Stimulated activated memory B cell treated with anti-CD40 and anti-IgM and Interleukin-4, amounts not matched to agents 10 μg/mL and 1 μg/mL and 100 μg/mL, for 72 hours (primary cell): ENCODE measurements around the gene HDAC2.

ENCODE experiments used
- ATAC-seq: fragments of 150-1000 bp; cut with Tn5 transposase; 2 replicates; pipeline ENCODE4 v1.10.0; 2021
- H3K27ac Mint-ChIP-seq: one replicate; pipeline ENCODE4 v1.8.0; 2022; ENCODE audit warnings: mild to moderate bottlenecking, mixed read lengths
- H3K27me3 Mint-ChIP-seq: one replicate; pipeline ENCODE4 v1.8.0; 2022; ENCODE audit warnings: mixed read lengths
- H3K36me3 Mint-ChIP-seq: one replicate; pipeline ENCODE4 v1.8.0; 2022; ENCODE audit warnings: mixed read lengths
- H3K4me1 Mint-ChIP-seq: one replicate; pipeline ENCODE4 v1.8.0; 2022; ENCODE audit warnings: mixed read lengths
- H3K4me3 Mint-ChIP-seq: one replicate; pipeline ENCODE4 v1.8.0; 2022; ENCODE audit warnings: mild to moderate bottlenecking, moderate library complexity, mixed read lengths
- H3K9me3 Mint-ChIP-seq: one replicate; pipeline ENCODE4 v1.8.0; 2022; ENCODE audit warnings: mixed read lengths

Gene HDAC2

DNA sequence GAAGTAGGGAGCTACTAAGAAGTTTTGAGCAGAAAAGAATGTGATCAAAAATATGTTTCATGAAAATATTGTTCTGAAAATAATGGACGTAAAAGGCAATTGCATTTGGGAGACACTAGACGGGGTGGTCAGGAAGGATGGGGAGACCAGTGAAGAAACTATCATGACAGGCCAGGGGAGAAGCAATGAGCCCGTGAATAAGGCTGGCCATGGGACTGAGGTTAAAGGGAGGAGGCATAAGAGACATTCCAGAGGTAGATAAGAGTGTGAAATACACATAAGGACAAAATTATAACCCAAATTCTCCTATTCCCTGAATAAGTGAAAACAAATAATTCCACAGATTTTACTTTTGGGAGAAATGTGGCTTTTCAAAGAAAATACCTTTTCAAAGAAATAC, 62.1 kb downstream of the HDAC2 start:
- Mint-ChIP-seq H3K9me3 (no peaks in the 10 kb centered on the region), H3K4me3 (no peak overlapping the region), H3K4me1 (no peaks in the 10 kb centered on the region), H3K36me3 (no peaks in the 10 kb centered on the region), H3K27ac (no peak overlapping the region), H3K27me3 (no peaks in the 10 kb centered on the region)
- ATAC-seq = no peak

GRCh38 chr6:113907102-113907815, 63.7 kb downstream of the HDAC2 start:
- Mint-ChIP-seq H3K9me3 (no peaks in the 10 kb centered on the region), H3K4me1 (no peaks in the 10 kb centered on the region)

DNA sequence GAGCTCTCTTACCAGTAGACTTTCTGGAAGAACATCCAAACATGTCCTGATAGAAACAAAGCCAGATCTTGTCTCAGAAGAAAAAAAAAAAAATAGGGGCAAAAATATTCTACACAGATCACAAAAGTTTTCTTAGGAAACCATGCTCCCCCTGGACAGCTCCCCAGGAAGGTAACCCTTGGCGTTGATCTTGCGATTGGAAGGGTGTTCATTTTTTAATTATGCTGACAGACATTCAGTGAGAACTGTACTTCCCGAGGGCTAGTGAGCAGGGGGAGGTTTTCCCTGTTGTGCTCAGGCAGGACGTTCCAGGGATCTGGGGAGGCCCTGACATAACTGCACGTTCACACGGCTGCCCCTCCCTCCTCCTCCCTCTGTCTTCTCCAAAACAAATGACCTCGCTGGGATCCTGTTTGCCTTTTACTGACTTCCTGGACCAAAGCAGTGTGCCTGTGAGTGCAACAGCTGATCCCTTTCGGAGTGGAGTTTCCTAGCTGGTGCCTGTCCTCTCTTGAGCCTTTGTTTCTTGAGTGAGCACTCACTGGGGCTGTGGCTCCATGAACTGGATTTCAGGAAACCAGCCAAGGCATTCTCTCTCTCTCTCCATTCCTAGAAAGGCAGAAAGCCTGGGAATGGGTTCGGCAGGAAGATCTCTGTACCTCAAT, 67.2 kb downstream of the HDAC2 start:
- Mint-ChIP-seq H3K27me3 (no peaks in the 10 kb centered on the region), H3K27ac (no peak overlapping the region), H3K9me3 (no peaks in the 10 kb centered on the region), H3K4me3 (no peak overlapping the region), H3K36me3 (no peaks in the 10 kb centered on the region), H3K4me1 (no peaks in the 10 kb centered on the region)
- no peak for ATAC-seq

More at GRCh38 chr6:113907102-113907815, 63.7 kb downstream of the HDAC2 start:
- Mint-ChIP-seq H3K27me3 (no peaks in the 10 kb centered on the region), H3K4me3 (no peak overlapping the region), H3K27ac (no peak overlapping the region), H3K36me3 (no peaks in the 10 kb centered on the region)
- ATAC-seq = no peak

DNA sequence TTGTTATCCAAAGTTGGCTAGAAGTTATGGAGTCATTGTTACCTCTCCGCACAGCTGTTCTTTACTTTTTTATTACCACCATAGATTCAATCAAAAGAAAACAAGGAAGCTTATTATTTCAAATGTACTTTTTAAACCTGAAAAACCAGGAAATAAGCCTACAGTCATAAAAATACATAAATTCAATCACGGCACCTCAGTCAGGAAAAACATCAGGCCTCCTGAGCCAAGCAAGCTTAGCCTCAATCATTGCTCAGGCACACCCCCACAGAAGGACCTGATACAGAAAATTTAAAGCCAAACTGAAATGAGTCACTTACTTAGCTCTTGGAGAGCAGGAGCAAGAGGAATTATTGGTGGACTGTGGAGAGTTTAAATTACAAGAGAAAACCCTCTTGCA, 69.5 kb downstream of the HDAC2 start:
- Mint-ChIP-seq H3K27me3 (no peaks in the 10 kb centered on the region), H3K9me3 (no peaks in the 10 kb centered on the region), H3K36me3 (no peaks in the 10 kb centered on the region), H3K27ac (no peak overlapping the region), H3K4me1 (no peaks in the 10 kb centered on the region), H3K4me3 (no peak overlapping the region)
- ATAC-seq = no peak

DNA sequence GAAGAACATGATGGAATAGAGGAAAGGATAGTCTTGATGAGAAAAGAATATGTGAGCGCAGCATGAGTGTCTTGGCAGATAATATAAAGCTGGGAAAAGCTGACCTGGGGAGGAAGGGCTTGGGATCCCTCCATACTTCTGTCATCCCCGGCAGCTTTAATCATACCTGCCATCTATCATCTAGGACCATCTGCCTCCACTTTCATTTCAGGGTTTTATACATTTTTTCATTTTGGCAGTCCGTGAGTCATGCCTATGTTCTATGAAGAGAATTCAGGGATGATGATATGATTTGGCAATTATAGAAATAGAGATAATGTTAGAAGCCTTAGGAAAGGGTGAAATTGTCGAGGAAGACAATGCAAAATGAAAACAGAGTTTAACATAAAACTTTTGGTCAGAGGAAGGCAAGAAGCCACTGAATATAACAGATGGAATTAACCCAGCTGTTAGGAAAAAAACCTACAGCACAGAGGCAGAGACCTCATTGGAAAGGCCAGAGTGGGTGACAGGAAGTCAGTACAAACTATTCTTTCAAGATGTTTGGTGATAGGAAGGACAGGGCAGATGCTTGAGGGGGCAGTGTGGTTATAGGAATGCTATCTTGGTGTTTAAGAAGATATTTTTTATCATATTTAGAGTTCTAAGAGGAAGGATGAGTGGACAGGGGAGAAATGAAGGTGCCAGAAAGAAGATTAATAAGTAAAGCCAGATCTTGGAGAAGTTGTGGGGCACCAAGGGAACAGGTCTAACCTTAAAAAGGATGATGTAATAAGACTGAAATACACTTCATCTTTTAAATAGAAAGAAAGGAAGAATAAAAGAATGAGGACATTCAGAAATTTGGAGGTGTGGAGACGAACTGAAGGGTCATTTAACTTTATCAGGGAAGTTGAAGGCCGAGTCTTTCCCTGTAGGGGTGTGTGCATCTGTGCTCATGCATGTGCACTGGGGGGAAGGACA, 76.0 kb downstream of the HDAC2 start:
- no peak overlapping the region for H3K4me3 Mint-ChIP-seq
- no peaks in the 10 kb centered on the region for H3K4me1 Mint-ChIP-seq
- H3K27ac Mint-ChIP-seq = no peak overlapping the region
- H3K9me3 Mint-ChIP-seq = peaks cover 9% of the 10 kb centered on the region
- H3K36me3 Mint-ChIP-seq = no peaks in the 10 kb centered on the region
- no peak for ATAC-seq
- H3K27me3 Mint-ChIP-seq = no peaks in the 10 kb centered on the region

DNA sequence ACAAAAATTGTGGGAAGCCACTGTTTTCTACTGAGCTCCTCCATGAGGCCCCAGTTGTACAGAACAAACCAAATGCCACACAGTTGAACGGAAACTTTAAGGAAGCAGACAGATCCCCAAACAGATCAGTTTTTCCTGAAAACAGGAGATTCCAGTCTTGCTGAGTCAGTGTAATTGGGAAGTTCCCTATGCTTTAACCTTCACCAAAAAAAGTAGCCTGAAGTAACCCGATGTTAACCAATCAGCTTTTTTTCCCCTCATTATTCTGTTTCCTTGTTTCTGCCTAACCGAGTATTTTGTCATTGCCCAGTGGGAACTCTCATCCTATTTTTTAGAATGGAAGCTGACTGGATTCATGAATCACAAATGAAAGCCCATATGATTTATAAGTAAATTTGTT, 77.1 kb downstream of the HDAC2 start:
- Mint-ChIP-seq H3K36me3 (no peaks in the 10 kb centered on the region), H3K4me1 (no peaks in the 10 kb centered on the region), H3K9me3 (peaks cover 9% of the 10 kb centered on the region), H3K4me3 (no peak overlapping the region), H3K27ac (no peak overlapping the region), H3K27me3 (no peaks in the 10 kb centered on the region)
- ATAC-seq = no peak

DNA sequence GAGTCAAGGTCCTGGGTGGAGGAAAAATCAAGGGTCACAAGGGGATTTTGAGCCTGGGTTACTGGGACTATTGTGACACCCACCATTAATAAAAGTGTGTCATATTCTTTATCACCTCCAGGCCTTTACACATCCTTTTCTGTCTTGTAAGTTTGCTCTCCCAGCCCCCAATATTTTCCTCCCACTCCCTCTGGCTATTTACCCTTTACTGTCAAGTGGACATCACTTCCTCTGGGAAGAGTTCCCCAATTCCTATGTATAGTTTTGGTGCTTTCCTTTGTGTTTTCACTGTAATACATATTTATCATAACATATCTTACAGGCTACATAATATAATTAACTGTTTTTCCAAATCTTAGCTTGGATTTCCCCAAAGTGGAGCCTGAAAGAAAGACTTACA, 77.5 kb downstream of the HDAC2 start:
- Mint-ChIP-seq H3K36me3 (no peaks in the 10 kb centered on the region), H3K4me1 (no peaks in the 10 kb centered on the region), H3K27me3 (no peaks in the 10 kb centered on the region), H3K4me3 (no peak overlapping the region), H3K27ac (no peak overlapping the region), H3K9me3 (peaks cover 9% of the 10 kb centered on the region)
- ATAC-seq = no peak

- no peaks in the 10 kb centered on the region for H3K27me3 Mint-ChIP-seq
- no peak overlapping the region for H3K4me3 Mint-ChIP-seq
- no peak for ATAC-seq
- no peaks in the 10 kb centered on the region for H3K36me3 Mint-ChIP-seq
- peaks cover 9% of the 10 kb centered on the region for H3K9me3 Mint-ChIP-seq
- H3K27ac Mint-ChIP-seq = no peak overlapping the region
- H3K4me1 Mint-ChIP-seq = no peaks in the 10 kb centered on the region
These were observed 81.9 kb downstream of the HDAC2 start for GRCh38 chr6:113888956-113889630.

- Mint-ChIP-seq H3K27me3 (no peaks in the 10 kb centered on the region), H3K4me1 (no peaks in the 10 kb centered on the region), H3K27ac (no peak overlapping the region), H3K9me3 (peaks cover 9% of the 10 kb centered on the region), H3K36me3 (no peaks in the 10 kb centered on the region), H3K4me3 (no peak overlapping the region)
- ATAC-seq = no peak
These were observed 82.5 kb downstream of the HDAC2 start for GRCh38 chr6:113888493-113888892.

DNA sequence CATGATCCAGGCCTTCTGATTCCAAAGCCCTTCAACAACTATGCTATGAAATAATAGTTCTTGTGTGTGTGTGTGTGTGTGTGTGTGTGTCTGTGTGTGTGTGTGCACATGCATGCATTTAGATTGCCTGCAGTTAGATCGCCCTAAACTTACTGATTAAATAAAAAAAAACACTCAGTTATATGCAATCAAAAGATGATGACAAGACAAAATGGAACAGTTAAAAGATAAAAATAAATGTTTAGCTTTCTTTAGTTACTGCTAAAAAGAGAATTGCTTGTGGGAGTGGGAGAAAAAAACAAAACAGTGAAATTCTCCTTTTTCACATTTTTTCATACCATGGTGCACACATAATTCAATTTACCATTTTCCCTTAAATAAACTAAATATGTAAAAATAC, 84.4 kb downstream of the HDAC2 start:
- no peaks in the 10 kb centered on the region for H3K4me1 Mint-ChIP-seq
- H3K9me3 Mint-ChIP-seq = peaks cover 6% of the 10 kb centered on the region
- no peak for ATAC-seq
- H3K27me3 Mint-ChIP-seq = no peaks in the 10 kb centered on the region
- H3K4me3 Mint-ChIP-seq = no peak overlapping the region
- no peak overlapping the region for H3K27ac Mint-ChIP-seq
- H3K36me3 Mint-ChIP-seq = no peaks in the 10 kb centered on the region

DNA sequence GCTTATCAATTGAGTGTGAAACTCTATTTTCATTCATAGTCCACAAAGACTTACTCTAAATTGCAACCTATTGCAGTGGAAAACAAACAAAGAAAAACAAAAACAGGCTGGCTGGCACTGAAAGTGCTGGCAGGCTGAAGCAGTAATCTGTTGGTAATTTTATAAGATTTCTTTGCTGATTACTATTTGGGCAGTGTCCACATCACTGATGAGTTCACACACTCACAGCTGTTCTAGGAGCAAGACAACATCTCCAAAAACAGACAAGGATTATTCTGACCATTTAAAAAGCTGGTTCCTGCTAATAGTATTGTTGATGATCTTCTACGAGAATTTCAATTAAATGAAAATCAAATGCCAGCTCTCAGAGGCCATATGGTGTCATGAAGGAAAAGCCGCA, 86.9 kb downstream of the HDAC2 start:
- ATAC-seq = no peak
- H3K36me3 Mint-ChIP-seq = no peaks in the 10 kb centered on the region
- no peaks in the 10 kb centered on the region for H3K9me3 Mint-ChIP-seq
- peaks cover 5% of the 10 kb centered on the region for H3K4me1 Mint-ChIP-seq
- H3K27ac Mint-ChIP-seq = no peak overlapping the region
- no peaks in the 10 kb centered on the region for H3K27me3 Mint-ChIP-seq
- no peak overlapping the region for H3K4me3 Mint-ChIP-seq
